ENCODE results near the gene MARCHF5.
A peak's percentile ranks its signal among the peaks of the same experiment; 100 is the strongest.
"Not testable (repeated sequence)": the region's sequence is repeated elsewhere in the genome, so short reads cannot be mapped to it uniquely, and the experiment has no call there.

Gene MARCHF5

DNA sequence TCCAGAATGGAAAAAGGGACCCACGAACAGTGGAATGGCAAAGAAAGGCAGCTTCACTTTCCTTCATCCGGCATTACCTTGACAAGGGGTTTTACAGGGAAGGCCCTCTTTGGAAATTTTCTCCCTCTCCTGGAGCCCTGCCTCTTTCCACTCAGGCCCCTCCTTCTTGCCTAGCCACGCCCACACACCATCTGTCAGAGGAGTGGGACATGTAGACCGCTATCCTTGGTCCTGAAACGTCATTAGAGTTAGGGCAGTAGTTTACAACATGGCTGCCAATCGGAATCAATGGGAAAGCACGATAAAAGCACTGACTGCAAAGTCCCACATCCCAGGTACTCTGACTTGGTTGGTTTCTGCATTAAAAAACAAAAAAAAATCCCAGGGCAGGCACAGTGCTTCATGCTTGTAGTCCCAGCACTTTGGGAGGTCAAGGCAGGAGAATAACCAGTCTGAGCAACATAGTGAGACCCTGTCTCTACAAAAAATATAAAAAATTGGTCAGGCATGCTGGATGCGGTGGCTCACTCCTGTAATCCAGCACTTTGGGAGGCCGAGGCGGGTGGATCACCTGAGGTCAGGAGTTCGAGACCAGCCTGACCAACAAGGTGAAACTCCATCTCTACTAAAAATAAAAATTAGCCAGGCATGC lies 96.4 kb downstream of the MARCHF5 start:
- DNase-seq (ENCODE audit: low read depth, low spot score): peak; percentile 92

- DNase-seq (ENCODE audit: low read depth, low spot score): not testable (repeated sequence)
Observed at GRCh38 chr10:92393173-92393572, 102.2 kb downstream of the MARCHF5 start.

DNA sequence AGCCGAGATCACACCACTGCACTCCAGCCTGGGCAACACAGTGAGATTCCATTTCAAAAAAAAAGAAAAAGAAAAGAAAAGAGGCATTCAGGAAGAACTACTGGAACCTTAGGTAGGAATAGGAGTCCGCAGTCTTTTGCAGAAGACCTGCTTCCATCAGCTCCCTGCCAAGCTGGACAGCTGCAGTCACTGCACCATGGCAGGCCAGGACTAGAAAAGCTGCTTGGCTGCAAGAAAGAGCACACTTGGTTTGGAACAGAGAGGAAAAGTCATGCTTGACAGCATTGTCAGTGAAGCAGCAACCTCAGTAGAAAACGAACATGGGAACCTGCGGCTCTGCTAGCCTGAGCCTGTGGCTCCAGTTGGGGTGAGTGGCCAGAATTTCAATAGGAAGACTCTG lies 104.3 kb downstream of the MARCHF5 start:
- no peak for DNase-seq (ENCODE audit: low read depth, low spot score)

- not testable (repeated sequence) for DNase-seq (ENCODE audit: low read depth, low spot score)
Observed at GRCh38 chr10:92402234-92402633, 111.3 kb downstream of the MARCHF5 start.

Data from ELF-1 (cell line).